Osteoblast (primary cell): ENCODE data around the gene PGRMC2. TPM values are rescaled to one million over a fixed set of nuclear protein-coding genes. Genes with fewer than 3 reads are reported as not detected.

ENCODE experiments used
- DNase-seq: peaks from one replicate; pipeline ENCODE4 v3.0.0; 2011; ENCODE audit warnings: low spot score, mixed read lengths; ENCODE audit not compliant: insufficient read length; ENCODE audit errors: missing footprints
- H2AFZ ChIP-seq: 2 replicates; pipeline ENCODE4 v1.6.0; 2011; ENCODE audit warnings: mild to moderate bottlenecking, low read length
- H3K27ac ChIP-seq: 2 replicates; pipeline ENCODE4 v1.5.1; 2011; ENCODE audit warnings: mild to moderate bottlenecking, low read depth, low read length, moderate library complexity
- H3K27me3 ChIP-seq: 2 replicates; pipeline ENCODE4 v1.6.0; 2012; ENCODE audit warnings: mild to moderate bottlenecking, control low read depth, inconsistent platforms, low read length, moderate library complexity; ENCODE audit not compliant: insufficient read depth
- H3K36me3 ChIP-seq: 2 replicates; pipeline ENCODE4 v1.5.1; 2011; ENCODE audit warnings: mild to moderate bottlenecking, low read length, control low read depth, moderate library complexity; ENCODE audit not compliant: insufficient read depth
- H3K4me1 ChIP-seq: 2 replicates; pipeline ENCODE4 v1.5.1; 2011; ENCODE audit warnings: mild to moderate bottlenecking, low read length, control low read depth, moderate library complexity; ENCODE audit not compliant: insufficient read depth
- H3K4me2 ChIP-seq: 2 replicates; pipeline ENCODE4 v1.6.0; 2011; ENCODE audit warnings: mild to moderate bottlenecking, low read length; ENCODE audit not compliant: insufficient read depth
- H3K4me3 ChIP-seq: fragments of 200-600 bp; sonication (generic); 3 replicates; pipeline ENCODE4 v1.5.1; 2012; ENCODE audit warnings: mild to moderate bottlenecking, low read length, inconsistent platforms; ENCODE audit not compliant: insufficient read depth
- H3K79me2 ChIP-seq: 2 replicates; pipeline ENCODE4 v1.6.0; 2012; ENCODE audit warnings: mild to moderate bottlenecking, low read length, control low read depth, inconsistent platforms; ENCODE audit not compliant: insufficient read depth
- H3K9me3 ChIP-seq: 2 replicates; pipeline ENCODE4 v1.5.1; 2011; ENCODE audit warnings: low read depth, low read length, control low read depth
- H4K20me1 ChIP-seq: 2 replicates; pipeline ENCODE4 v1.6.0; 2012; ENCODE audit warnings: mild to moderate bottlenecking, low read length, control low read depth; ENCODE audit not compliant: insufficient read depth
- total RNA-seq: library from RNA; depleted of rRNA; stranded (reverse); fragments of >200 nt; gene quantifications from 2 replicates; pipeline ENCODE4 v1.2.3, GENCODE V29; 2012
- TF ChIP-seq, protein P1 (sequence below): IDR thresholded peaks from 2 replicates; pipeline ENCODE4 v1.5.1; 2011; ENCODE audit warnings: mild to moderate bottlenecking, low read depth, low read length, moderate library complexity; ENCODE audit errors: extremely low read depth

Gene PGRMC2
- total RNA-seq, 1 donor: 38.4 TPM

DNA sequence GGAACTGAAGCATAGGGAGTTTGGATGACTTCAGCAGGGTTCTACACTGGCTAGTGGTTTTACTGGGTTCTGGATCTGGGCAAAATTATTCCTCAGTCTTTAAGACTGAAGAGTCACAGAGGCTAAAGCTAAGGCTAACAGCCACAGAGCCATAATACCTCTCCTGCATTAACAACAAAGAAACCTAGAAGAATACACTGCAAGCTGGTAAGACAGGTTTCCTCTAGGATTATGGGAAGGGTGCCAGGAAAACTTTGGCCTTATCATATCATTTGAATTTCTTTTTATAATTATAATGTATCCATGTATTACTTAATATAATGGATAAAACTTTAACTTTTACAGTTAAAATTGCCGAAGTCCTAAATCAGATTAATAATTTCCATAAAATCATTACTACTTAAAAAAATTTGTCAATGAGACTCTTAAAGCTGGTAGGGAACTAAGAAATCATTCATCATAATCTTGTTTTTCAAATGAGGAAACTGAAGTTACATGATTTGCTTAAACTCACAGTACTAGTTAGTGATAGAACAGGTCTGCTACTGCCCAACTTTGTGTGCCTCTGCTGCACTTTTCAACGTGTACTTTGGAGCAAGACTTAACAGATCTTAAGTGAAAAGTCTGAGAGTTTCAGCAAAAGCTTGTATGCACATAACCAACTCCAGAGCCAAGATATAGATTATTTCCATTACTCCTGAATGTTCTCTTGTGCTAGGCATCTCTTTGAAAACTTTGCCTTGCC, 24.2 kb upstream of the PGRMC2 start:
- Histone ChIP-seq H3K4me3 (no peak overlapping the region), H3K4me1 (no peaks in the 10 kb centered on the region), H3K4me2 (no peak overlapping the region), H4K20me1 (no peaks in the 10 kb centered on the region), H3K36me3 (no peaks in the 10 kb centered on the region), H3K27ac (no peak overlapping the region), H3K9me3 (no peaks in the 10 kb centered on the region), H3K79me2 (no peaks in the 10 kb centered on the region), H2AFZ (no peak overlapping the region), H3K27me3 (no peaks in the 10 kb centered on the region)
- no peak for DNase-seq
- TF ChIP-seq, protein P1, sequence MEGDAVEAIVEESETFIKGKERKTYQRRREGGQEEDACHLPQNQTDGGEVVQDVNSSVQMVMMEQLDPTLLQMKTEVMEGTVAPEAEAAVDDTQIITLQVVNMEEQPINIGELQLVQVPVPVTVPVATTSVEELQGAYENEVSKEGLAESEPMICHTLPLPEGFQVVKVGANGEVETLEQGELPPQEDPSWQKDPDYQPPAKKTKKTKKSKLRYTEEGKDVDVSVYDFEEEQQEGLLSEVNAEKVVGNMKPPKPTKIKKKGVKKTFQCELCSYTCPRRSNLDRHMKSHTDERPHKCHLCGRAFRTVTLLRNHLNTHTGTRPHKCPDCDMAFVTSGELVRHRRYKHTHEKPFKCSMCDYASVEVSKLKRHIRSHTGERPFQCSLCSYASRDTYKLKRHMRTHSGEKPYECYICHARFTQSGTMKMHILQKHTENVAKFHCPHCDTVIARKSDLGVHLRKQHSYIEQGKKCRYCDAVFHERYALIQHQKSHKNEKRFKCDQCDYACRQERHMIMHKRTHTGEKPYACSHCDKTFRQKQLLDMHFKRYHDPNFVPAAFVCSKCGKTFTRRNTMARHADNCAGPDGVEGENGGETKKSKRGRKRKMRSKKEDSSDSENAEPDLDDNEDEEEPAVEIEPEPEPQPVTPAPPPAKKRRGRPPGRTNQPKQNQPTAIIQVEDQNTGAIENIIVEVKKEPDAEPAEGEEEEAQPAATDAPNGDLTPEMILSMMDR: no peak

DNA sequence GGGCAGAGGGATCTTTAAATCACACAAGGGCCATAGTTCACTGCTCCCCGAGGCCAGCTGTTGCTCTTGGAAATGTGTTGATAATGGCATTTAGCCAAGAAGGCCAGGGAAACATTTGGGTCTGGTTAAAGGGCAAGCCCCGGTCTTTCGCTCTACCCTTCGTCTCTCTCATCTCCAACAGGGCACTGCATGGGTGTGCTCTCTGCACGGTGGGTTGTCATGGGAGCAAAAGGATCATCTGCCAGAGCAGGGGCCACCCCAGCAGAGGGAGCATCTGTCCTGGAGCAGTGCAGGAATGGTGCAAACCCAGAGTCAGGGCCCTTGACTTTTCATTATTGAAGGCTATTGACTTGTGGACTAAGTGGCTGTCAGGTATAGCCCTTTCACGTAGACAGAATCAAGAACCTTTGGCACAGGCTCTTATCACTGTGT, 22.7 kb upstream of the PGRMC2 start:
- DNase-seq: no peak

DNA sequence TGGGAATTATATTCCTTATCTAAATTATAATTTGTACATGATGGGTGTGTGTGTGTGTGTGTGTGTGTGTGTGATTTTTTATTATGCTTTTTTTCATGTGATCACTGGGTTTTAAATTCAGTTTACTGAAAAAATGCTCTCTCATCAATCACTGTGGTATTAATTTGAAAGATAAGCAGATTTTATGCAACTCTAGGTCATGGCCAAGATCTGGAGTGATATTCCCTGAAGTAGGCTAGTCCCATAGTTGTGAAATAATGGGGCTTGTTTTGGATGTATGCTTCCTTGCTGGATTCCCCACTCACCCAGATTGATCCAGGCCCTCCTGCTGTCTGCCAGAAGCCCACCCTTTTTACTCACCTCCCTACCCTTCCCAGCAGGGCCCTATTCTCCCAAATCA, 22.0 kb upstream of the PGRMC2 start:
- DNase-seq: no peak
- no peaks in the 10 kb centered on the region for H3K27me3 ChIP-seq
- H3K79me2 ChIP-seq: no peaks in the 10 kb centered on the region
- H3K4me1 ChIP-seq: no peaks in the 10 kb centered on the region
- H4K20me1 ChIP-seq: no peaks in the 10 kb centered on the region
- TF ChIP-seq, protein P1: no peak
- H3K4me2 ChIP-seq: no peak overlapping the region
- H3K27ac ChIP-seq: no peak overlapping the region
- H3K9me3 ChIP-seq: no peaks in the 10 kb centered on the region
- no peaks in the 10 kb centered on the region for H3K36me3 ChIP-seq
- H3K4me3 ChIP-seq: no peak overlapping the region
- no peak overlapping the region for H2AFZ ChIP-seq

More for the DNA sequence above, 22.7 kb upstream of the PGRMC2 start:
- Histone ChIP-seq H4K20me1 (no peaks in the 10 kb centered on the region), H3K27ac (no peak overlapping the region), H3K4me1 (no peaks in the 10 kb centered on the region), H2AFZ (no peak overlapping the region), H3K27me3 (no peaks in the 10 kb centered on the region), H3K9me3 (no peaks in the 10 kb centered on the region), H3K36me3 (no peaks in the 10 kb centered on the region), H3K79me2 (no peaks in the 10 kb centered on the region), H3K4me2 (no peak overlapping the region), H3K4me3 (no peak overlapping the region)
- TF ChIP-seq, protein P1: peak; percentile 43

DNA sequence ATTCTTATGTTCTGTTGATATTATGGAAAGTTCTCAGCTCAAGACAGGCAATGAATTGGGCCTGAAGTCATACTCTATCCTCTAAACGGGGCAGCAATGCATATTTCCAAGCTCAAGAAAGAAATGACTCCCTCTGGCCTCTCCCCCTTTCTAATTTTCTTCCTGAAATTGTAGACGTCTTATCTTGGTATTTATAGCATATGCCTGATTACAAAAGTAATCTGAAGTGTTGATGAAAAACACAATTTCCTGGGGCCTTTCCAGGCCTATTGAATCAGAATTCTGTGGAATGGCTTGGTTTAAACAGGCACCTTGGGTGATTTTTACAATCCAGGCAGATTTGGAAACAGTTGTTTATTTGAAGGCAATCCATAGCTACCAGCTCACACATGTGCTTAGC, 21.4 kb upstream of the PGRMC2 start:
- Histone ChIP-seq H3K9me3 (no peaks in the 10 kb centered on the region), H3K79me2 (no peaks in the 10 kb centered on the region), H3K27me3 (no peaks in the 10 kb centered on the region), H3K4me3 (no peak overlapping the region), H3K4me1 (no peaks in the 10 kb centered on the region), H3K27ac (no peak overlapping the region), H2AFZ (no peak overlapping the region), H4K20me1 (no peaks in the 10 kb centered on the region), H3K36me3 (no peaks in the 10 kb centered on the region), H3K4me2 (no peak overlapping the region)
- DNase-seq: no peak
- TF ChIP-seq, protein P1: no peak
